GM10248 (cell line): ENCODE data around the gene CNTNAP2.

ENCODE experiments used
- CTCF ChIA-PET: fragments of 300-600 bp; sonication (Branson Sonifier 250); formaldehyde crosslinking; extraction: SDS; loops from one replicate; lab custom pipeline; 2021; ENCODE audit warnings: antibody characterized with exemption; lab: Yijun Ruan, JAX
- POLR2A ChIA-PET: fragments of 350-650 bp; sonication (Branson Sonifier 250); formaldehyde crosslinking; extraction: SDS; loops from one replicate; lab custom pipeline; 2020; ENCODE audit warnings: antibody characterized with exemption; lab: Yijun Ruan, JAX
- DNase-seq: peaks from one replicate; pipeline ENCODE4 v3.0.0; 2012; ENCODE audit errors: extremely low spot score
- CTCF ChIP-seq: IDR thresholded peaks from 2 replicates; pipeline ENCODE4 v1.5.1; 2012; ENCODE audit warnings: mild to moderate bottlenecking, low read depth; ENCODE audit errors: extremely low read depth, missing control alignments, control extremely low read depth

The CNTNAP2 gene

GRCh38 chr7:147196481-147196880, 1079.9 kb downstream of the CNTNAP2 start:
- CTCF ChIA-PET: interaction anchor here (1.0 kb wide), 1 partner anchor 15 kb away, joined by 3 read pairs; no protein-coding TSS in a partner anchor
- no peak for DNase-seq
- POLR2A ChIA-PET: no interaction called here
- no peak for TF ChIP-seq CTCF

GRCh38 chr7:147197006-147197405, 1080.4 kb downstream of the CNTNAP2 start:
- ChIA-PET CTCF (interaction anchor here (1.3 kb wide), 1 partner anchor 90 kb away, joined by 3 read pairs; no protein-coding TSS in a partner anchor), POLR2A (no interaction called here)
- TF ChIP-seq CTCF: no peak
- no peak for DNase-seq

GRCh38 chr7:147199868-147200267, 1083.3 kb downstream of the CNTNAP2 start:
- CTCF ChIA-PET: no interaction called here
- TF ChIP-seq CTCF: no peak
- POLR2A ChIA-PET: no interaction called here
- no peak for DNase-seq

GRCh38 chr7:147207988-147208387, 1091.4 kb downstream of the CNTNAP2 start:
- ChIA-PET POLR2A (no interaction called here), CTCF (no interaction called here)
- DNase-seq: no peak
- TF ChIP-seq CTCF: no peak

- no peak for TF ChIP-seq CTCF
- CTCF ChIA-PET: no interaction called here
- POLR2A ChIA-PET: no interaction called here
Measured at GRCh38 chr7:147231275-147231674, 1114.7 kb downstream of the CNTNAP2 start.

GRCh38 chr7:147235645-147236382, 1119.2 kb downstream of the CNTNAP2 start:
- POLR2A ChIA-PET: no interaction called here
- TF ChIP-seq CTCF: no peak
- CTCF ChIA-PET: no interaction called here
- DNase-seq: no peak

More at GRCh38 chr7:147231275-147231674, 1114.7 kb downstream of the CNTNAP2 start:
- DNase-seq: no peak
